Measurements from ENCODE around the gene HCFC1R1.

HCFC1R1 gene

DNA sequence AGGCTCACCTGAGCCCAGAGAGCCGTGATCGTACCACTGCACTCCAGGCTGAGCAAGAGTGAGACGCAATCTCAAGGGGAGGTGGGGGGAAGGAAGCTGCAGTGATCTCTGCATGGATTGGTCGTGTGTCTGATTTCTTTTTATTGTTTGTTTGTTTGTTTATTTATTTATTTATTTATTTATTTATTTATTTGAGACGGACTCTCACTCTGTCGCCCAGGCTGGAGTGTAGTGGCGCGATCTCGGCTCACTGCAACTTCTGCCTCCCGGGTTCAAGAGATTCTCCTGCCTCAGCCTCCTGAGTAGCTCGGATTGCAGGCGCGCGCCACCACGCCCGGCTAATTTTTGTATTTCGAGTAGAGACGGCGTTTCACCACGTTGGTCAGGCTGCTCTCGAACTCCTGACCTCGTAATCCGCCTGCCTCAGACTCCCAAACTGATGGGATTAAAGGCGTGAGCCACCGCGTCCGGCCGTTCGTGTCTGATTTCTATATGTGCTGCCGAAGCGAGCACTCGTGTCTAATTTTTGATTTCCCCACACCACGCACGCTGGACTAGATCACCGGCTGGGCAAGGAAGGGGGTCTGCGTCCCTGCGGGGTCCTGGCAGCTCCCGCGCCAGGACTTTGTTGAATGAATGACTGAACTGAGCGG lies 4.0 kb downstream of the HCFC1R1 start (continued):
- TF ChIP-seq, protein P1, sequence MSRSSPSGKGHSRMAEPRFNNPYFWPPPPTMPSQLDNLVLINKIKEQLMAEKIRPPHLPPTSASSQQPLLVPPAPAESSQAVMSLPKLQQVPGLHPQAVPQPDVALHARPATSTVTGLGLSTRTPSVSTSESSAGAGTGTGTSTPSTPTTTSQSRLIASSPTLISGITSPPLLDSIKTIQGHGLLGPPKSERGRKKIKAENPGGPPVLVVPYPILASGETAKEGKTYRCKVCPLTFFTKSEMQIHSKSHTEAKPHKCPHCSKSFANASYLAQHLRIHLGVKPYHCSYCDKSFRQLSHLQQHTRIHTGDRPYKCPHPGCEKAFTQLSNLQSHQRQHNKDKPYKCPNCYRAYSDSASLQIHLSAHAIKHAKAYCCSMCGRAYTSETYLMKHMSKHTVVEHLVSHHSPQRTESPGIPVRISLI (tag by site-specific recombination; IDR thresholded peaks at IDR 0.05), result no peak
- TF ChIP-seq, protein P2, sequence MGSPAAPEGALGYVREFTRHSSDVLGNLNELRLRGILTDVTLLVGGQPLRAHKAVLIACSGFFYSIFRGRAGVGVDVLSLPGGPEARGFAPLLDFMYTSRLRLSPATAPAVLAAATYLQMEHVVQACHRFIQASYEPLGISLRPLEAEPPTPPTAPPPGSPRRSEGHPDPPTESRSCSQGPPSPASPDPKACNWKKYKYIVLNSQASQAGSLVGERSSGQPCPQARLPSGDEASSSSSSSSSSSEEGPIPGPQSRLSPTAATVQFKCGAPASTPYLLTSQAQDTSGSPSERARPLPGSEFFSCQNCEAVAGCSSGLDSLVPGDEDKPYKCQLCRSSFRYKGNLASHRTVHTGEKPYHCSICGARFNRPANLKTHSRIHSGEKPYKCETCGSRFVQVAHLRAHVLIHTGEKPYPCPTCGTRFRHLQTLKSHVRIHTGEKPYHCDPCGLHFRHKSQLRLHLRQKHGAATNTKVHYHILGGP (tag by site-specific recombination; IDR thresholded peaks at IDR 0.05), result no peak
- TF ChIP-seq SP3 (tag by site-specific recombination; IDR thresholded peaks at IDR 0.05) (peak; percentile 22; the same call in 1 of the 2 replicates), ZNF510 (tag by site-specific recombination; IDR thresholded peaks at IDR 0.05; ENCODE audit: insufficient replicate concordance) (no peak), ZNF561 (tag by site-specific recombination; IDR thresholded peaks at IDR 0.05; ENCODE audit: borderline replicate concordance) (no peak), ZNF423 (tag by site-specific recombination; IDR thresholded peaks at IDR 0.05) (no peak), ZNF132 (tag by site-specific recombination; IDR thresholded peaks at IDR 0.05; ENCODE audit: borderline replicate concordance) (no peak), ZNF10 (tag by site-specific recombination; IDR thresholded peaks at IDR 0.05) (no peak), ZNF785 (tag by site-specific recombination; IDR thresholded peaks at IDR 0.05) (no peak), ZNF202 (tag by site-specific recombination; IDR thresholded peaks at IDR 0.05; ENCODE audit: borderline replicate concordance) (no peak), ZNF596 (tag by site-specific recombination; IDR thresholded peaks at IDR 0.05) (no peak), GLI4 (tag by site-specific recombination; IDR thresholded peaks at IDR 0.05) (no peak), ZNF174 (tag by site-specific recombination; IDR thresholded peaks at IDR 0.05) (no peak), ZNF324 (tag by site-specific recombination; IDR thresholded peaks at IDR 0.05) (no peak), ZNF433 (tag by site-specific recombination; IDR thresholded peaks at IDR 0.05; ENCODE audit: low read depth) (peak; percentile 91), ZNF274 (IDR thresholded peaks at IDR 0.05; ENCODE audit: low read length) (no peak), ZNF274 (tag by site-specific recombination; IDR thresholded peaks at IDR 0.05; ENCODE audit: borderline replicate concordance) (no peak), KLF1 (tag by site-specific recombination; IDR thresholded peaks at IDR 0.05) (peak; percentile 30; the same call in 1 of the 2 replicates)
- TF ChIP-seq, protein P3, sequence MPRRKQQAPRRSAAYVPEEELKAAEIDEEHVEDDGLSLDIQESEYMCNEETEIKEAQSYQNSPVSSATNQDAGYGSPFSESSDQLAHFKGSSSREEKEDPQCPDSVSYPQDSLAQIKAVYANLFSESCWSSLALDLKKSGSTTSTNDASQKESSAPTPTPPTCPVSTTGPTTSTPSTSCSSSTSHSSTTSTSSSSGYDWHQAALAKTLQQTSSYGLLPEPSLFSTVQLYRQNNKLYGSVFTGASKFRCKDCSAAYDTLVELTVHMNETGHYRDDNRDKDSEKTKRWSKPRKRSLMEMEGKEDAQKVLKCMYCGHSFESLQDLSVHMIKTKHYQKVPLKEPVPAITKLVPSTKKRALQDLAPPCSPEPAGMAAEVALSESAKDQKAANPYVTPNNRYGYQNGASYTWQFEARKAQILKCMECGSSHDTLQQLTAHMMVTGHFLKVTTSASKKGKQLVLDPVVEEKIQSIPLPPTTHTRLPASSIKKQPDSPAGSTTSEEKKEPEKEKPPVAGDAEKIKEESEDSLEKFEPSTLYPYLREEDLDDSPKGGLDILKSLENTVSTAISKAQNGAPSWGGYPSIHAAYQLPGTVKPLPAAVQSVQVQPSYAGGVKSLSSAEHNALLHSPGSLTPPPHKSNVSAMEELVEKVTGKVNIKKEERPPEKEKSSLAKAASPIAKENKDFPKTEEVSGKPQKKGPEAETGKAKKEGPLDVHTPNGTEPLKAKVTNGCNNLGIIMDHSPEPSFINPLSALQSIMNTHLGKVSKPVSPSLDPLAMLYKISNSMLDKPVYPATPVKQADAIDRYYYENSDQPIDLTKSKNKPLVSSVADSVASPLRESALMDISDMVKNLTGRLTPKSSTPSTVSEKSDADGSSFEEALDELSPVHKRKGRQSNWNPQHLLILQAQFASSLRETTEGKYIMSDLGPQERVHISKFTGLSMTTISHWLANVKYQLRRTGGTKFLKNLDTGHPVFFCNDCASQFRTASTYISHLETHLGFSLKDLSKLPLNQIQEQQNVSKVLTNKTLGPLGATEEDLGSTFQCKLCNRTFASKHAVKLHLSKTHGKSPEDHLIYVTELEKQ (tag by site-specific recombination; IDR thresholded peaks at IDR 0.05; ENCODE audit: borderline replicate concordance), result no peak
- TF ChIP-seq, protein P4, sequence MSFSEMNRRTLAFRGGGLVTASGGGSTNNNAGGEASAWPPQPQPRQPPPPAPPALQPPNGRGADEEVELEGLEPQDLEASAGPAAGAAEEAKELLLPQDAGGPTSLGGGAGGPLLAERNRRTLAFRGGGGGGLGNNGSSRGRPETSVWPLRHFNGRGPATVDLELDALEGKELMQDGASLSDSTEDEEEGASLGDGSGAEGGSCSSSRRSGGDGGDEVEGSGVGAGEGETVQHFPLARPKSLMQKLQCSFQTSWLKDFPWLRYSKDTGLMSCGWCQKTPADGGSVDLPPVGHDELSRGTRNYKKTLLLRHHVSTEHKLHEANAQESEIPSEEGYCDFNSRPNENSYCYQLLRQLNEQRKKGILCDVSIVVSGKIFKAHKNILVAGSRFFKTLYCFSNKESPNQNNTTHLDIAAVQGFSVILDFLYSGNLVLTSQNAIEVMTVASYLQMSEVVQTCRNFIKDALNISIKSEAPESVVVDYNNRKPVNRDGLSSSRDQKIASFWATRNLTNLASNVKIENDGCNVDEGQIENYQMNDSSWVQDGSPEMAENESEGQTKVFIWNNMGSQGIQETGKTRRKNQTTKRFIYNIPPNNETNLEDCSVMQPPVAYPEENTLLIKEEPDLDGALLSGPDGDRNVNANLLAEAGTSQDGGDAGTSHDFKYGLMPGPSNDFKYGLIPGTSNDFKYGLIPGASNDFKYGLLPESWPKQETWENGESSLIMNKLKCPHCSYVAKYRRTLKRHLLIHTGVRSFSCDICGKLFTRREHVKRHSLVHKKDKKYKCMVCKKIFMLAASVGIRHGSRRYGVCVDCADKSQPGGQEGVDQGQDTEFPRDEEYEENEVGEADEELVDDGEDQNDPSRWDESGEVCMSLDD (tag by site-specific recombination; IDR thresholded peaks at IDR 0.05), result no peak
- TF ChIP-seq, protein P5, sequence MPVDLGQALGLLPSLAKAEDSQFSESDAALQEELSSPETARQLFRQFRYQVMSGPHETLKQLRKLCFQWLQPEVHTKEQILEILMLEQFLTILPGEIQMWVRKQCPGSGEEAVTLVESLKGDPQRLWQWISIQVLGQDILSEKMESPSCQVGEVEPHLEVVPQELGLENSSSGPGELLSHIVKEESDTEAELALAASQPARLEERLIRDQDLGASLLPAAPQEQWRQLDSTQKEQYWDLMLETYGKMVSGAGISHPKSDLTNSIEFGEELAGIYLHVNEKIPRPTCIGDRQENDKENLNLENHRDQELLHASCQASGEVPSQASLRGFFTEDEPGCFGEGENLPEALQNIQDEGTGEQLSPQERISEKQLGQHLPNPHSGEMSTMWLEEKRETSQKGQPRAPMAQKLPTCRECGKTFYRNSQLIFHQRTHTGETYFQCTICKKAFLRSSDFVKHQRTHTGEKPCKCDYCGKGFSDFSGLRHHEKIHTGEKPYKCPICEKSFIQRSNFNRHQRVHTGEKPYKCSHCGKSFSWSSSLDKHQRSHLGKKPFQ (tag by site-specific recombination; IDR thresholded peaks at IDR 0.05), result 0 out of 2 replicates have a peak, but pooled peaks have one; percentile 44
- TF ChIP-seq, protein P6, sequence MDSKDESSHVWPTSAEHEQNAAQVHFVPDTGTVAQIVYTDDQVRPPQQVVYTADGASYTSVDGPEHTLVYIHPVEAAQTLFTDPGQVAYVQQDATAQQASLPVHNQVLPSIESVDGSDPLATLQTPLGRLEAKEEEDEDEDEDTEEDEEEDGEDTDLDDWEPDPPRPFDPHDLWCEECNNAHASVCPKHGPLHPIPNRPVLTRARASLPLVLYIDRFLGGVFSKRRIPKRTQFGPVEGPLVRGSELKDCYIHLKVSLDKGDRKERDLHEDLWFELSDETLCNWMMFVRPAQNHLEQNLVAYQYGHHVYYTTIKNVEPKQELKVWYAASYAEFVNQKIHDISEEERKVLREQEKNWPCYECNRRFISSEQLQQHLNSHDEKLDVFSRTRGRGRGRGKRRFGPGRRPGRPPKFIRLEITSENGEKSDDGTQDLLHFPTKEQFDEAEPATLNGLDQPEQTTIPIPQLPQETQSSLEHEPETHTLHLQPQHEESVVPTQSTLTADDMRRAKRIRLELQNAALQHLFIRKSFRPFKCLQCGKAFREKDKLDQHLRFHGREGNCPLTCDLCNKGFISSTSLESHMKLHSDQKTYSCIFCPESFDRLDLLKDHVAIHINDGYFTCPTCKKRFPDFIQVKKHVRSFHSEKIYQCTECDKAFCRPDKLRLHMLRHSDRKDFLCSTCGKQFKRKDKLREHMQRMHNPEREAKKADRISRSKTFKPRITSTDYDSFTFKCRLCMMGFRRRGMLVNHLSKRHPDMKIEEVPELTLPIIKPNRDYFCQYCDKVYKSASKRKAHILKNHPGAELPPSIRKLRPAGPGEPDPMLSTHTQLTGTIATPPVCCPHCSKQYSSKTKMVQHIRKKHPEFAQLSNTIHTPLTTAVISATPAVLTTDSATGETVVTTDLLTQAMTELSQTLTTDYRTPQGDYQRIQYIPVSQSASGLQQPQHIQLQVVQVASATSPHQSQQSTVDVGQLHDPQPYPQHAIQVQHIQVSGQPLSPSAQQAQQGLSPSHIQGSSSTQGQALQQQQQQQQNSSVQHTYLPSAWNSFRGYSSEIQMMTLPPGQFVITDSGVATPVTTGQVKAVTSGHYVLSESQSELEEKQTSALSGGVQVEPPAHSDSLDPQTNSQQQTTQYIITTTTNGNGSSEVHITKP (tag by site-specific recombination; IDR thresholded peaks at IDR 0.05), result no peak; the same call in 1 of the 2 replicates

All from HEK293 (cell line).